MCF 10A (cell line): Measurements from ENCODE around the gene TTC19. TPM values are rescaled to one million over a fixed set of nuclear protein-coding genes. Genes with fewer than 3 reads are reported as not detected.
A peak's percentile ranks its signal among the peaks of the same experiment; 100 is the strongest.

ENCODE experiments used
- BruUV-seq: library from RNA; stranded (reverse); fragments of 400-500 nt; replicated peaks from 2 replicates; lab custom pipeline; 2021; lab: Mats Ljungman, UMichigan
- CTCF ChIA-PET: fragments of 300-600 bp; sonication (Branson Sonifier 250); formaldehyde crosslinking; extraction: SDS; loops from one replicate; lab custom pipeline; 2021; ENCODE audit warnings: antibody characterized with exemption, inconsistent platforms; lab: Yijun Ruan, JAX
- POLR2A ChIA-PET: fragments of 300-600, 350-650 bp; sonication (Branson Sonifier 250); formaldehyde crosslinking; extraction: SDS; loops from one replicate; lab custom pipeline; 2020; ENCODE audit warnings: antibody characterized with exemption, inconsistent platforms; lab: Yijun Ruan, JAX
- DNase-seq: peaks from one replicate; pipeline ENCODE4 v3.0.0-alpha.2; 2018; ENCODE audit not compliant: unreplicated experiment
- H3K27ac Mint-ChIP-seq: one replicate; pipeline ENCODE4 v1.8.0; 2022; ENCODE audit warnings: mild to moderate bottlenecking, low read depth, mixed read lengths; ENCODE audit not compliant: unreplicated experiment
- H3K27me3 Mint-ChIP-seq: one replicate; pipeline ENCODE4 v1.8.0; 2022; ENCODE audit warnings: mixed read lengths; ENCODE audit not compliant: insufficient read depth, unreplicated experiment
- H3K36me3 Mint-ChIP-seq: one replicate; pipeline ENCODE4 v1.8.0; 2022; ENCODE audit warnings: mild to moderate bottlenecking, moderate library complexity, mixed read lengths; ENCODE audit not compliant: insufficient read depth, unreplicated experiment
- H3K4me1 Mint-ChIP-seq: one replicate; pipeline ENCODE4 v1.8.0; 2022; ENCODE audit warnings: mixed read lengths; ENCODE audit not compliant: insufficient read depth, unreplicated experiment
- H3K4me3 Mint-ChIP-seq: one replicate; pipeline ENCODE4 v1.8.0; 2022; ENCODE audit warnings: mild to moderate bottlenecking, moderate library complexity, mixed read lengths; ENCODE audit not compliant: unreplicated experiment
- H3K9me3 Mint-ChIP-seq: one replicate; pipeline ENCODE4 v1.8.0; 2022; ENCODE audit warnings: mixed read lengths; ENCODE audit not compliant: unreplicated experiment
- CTCF ChIP-seq: fragments of 200-600 bp; IDR thresholded peaks from one replicate; pipeline ENCODE4 v1.8.0; 2022; ENCODE audit warnings: antibody characterized with exemption, mild to moderate bottlenecking; ENCODE audit not compliant: unreplicated experiment
- intact Hi-C: fragments of 100-400 bp; cut with micrococcal nuclease; formaldehyde crosslinking; loops from 2 replicates; pipeline ENCODE4 v1.14.1; 2022
- total RNA-seq: library from RNA; stranded (reverse); gene quantifications from 2 replicates; pipeline ENCODE4 v1.2.3, GENCODE V29; 2022

Gene TTC19
- total RNA-seq, 1 experiment from 2014 or later: 46.7 TPM

GRCh38 chr17:16001226-16001897 lies 1.7 kb downstream of the TTC19 start:
- Mint-ChIP-seq H3K27me3 (no peaks in the 10 kb centered on the region), H3K36me3 (peaks cover 57% of the 10 kb centered on the region), H3K9me3 (peaks cover 7% of the 10 kb centered on the region), H3K27ac (peak overlapping the region; percentile 86), H3K4me3 (peak overlapping the region; percentile 82), H3K4me1 (peaks cover 15% of the 10 kb centered on the region)
- no peak for DNase-seq
- ChIA-PET CTCF (interaction anchor here (0.5 to 1.9 kb wide), 5 partner anchors 12 to 188 kb away, joined by 3 to 8 read pairs (median 5); partner anchors contain the start of gene ADORA2B), POLR2A (interaction anchor here (0.6 to 9.1 kb wide), 11 partner anchors 8 to 534 kb away, joined by 3 to 134 read pairs (median 5); partner anchors contain the start of genes ADORA2B and PIGL)
- no peak for TF ChIP-seq CTCF
- intact Hi-C loops: no loop called here
- BruUV-seq: no TSS peak

- Mint-ChIP-seq H3K36me3 (peaks cover 71% of the 10 kb centered on the region), H3K4me1 (peaks cover 15% of the 10 kb centered on the region), H3K27me3 (no peaks in the 10 kb centered on the region), H3K4me3 (no peak overlapping the region), H3K27ac (no peak overlapping the region), H3K9me3 (peaks cover 7% of the 10 kb centered on the region)
- BruUV-seq: no TSS peak
- no peak for TF ChIP-seq CTCF
- no peak for DNase-seq
- CTCF ChIA-PET: no interaction called here
- intact Hi-C loops: no loop called here
- POLR2A ChIA-PET: interaction anchor here (1.0 kb wide), 1 partner anchor 25 kb away, joined by 3 read pairs; no protein-coding TSS in a partner anchor
Measured at GRCh38 chr17:16002708-16003260, 3.2 kb downstream of the TTC19 start.

- peaks cover 23% of the 10 kb centered on the region for H3K4me1 Mint-ChIP-seq
- no peak overlapping the region for H3K4me3 Mint-ChIP-seq
- ChIA-PET POLR2A (no interaction called here), CTCF (interaction anchor here (1.1 kb wide), 1 partner anchor 174 kb away, joined by 3 read pairs; no protein-coding TSS in a partner anchor)
- no peak overlapping the region for H3K27ac Mint-ChIP-seq
- intact Hi-C loops: no loop called here
- H3K36me3 Mint-ChIP-seq: peaks cover 78% of the 10 kb centered on the region
- no peak for DNase-seq
- no peak for TF ChIP-seq CTCF
- H3K9me3 Mint-ChIP-seq: peaks cover 7% of the 10 kb centered on the region
- H3K27me3 Mint-ChIP-seq: no peaks in the 10 kb centered on the region
- BruUV-seq: no TSS peak
Measured at GRCh38 chr17:16003841-16004240, 4.2 kb downstream of the TTC19 start.

- H3K4me1 Mint-ChIP-seq: peaks cover 21% of the 10 kb centered on the region
- intact Hi-C loops: no loop called here
- POLR2A ChIA-PET: interaction anchor here (1.1 kb wide), 1 partner anchor 19 kb away, joined by 3 read pairs; no protein-coding TSS in a partner anchor
- BruUV-seq: no TSS peak
- H3K27ac Mint-ChIP-seq: no peak overlapping the region
- peaks cover 7% of the 10 kb centered on the region for H3K9me3 Mint-ChIP-seq
- CTCF ChIA-PET: no interaction called here
- no peak overlapping the region for H3K4me3 Mint-ChIP-seq
- TF ChIP-seq CTCF: no peak
- H3K36me3 Mint-ChIP-seq: peaks cover 94% of the 10 kb centered on the region
- H3K27me3 Mint-ChIP-seq: no peaks in the 10 kb centered on the region
- no peak for DNase-seq
Measured at GRCh38 chr17:16005636-16006035, 6.0 kb downstream of the TTC19 start.
